GM12878 (cell line): ENCODE measurements around the gene GRK5. TPM values are rescaled to one million over a fixed set of nuclear protein-coding genes. Genes with fewer than 3 reads are reported as not detected.

ENCODE experiments used
- ATAC-seq: fragments of 200-7000 bp; cut with Tn5 transposase; 3 replicates; pipeline ENCODE4 v1.9.1; 2020; ENCODE audit warnings: mild to moderate bottlenecking, moderate library complexity
- BruUV-seq: library from RNA; stranded (reverse); fragments of 400-500 nt; replicated peaks from 2 replicates; lab custom pipeline; 2021; lab: Mats Ljungman, UMichigan
- CTCF ChIA-PET: fragments of 300-600 bp; sonication (Branson Sonifier 250); formaldehyde crosslinking; extraction: SDS; loops from one replicate; lab custom pipeline; 2021; ENCODE audit warnings: inconsistent platforms; lab: Yijun Ruan, JAX
- POLR2A ChIA-PET: fragments of 350-600 bp; formaldehyde crosslinking; extraction: SDS; loops from one replicate; lab custom pipeline; 2021; ENCODE audit warnings: inconsistent platforms; lab: Charles Lee
- RAD21 ChIA-PET: fragments of 300-600 bp; sonication (Branson Sonifier 250); formaldehyde crosslinking; loops from one replicate; lab custom pipeline; 2023; ENCODE audit warnings: antibody characterized with exemption; ENCODE audit not compliant: unreplicated experiment; lab: Charles Lee
- SMC1A ChIA-PET: fragments of 300-600 bp; sonication (Branson Sonifier 250); formaldehyde crosslinking; loops from one replicate; lab custom pipeline; 2023; ENCODE audit not compliant: unreplicated experiment, uncharacterized antibody; lab: Charles Lee
- DNase-seq: peaks from one replicate; pipeline ENCODE4 v3.0.0-alpha.2; 2011; ENCODE audit warnings: low read depth, low spot score
- FAIRE-seq: peaks from 3 replicates; lab custom pipeline; 2011; peaks lifted over from hg19 to GRCh38; lab: Jason Lieb, UNC
- H2AFZ ChIP-seq: 2 replicates; pipeline ENCODE4 v1.6.0; 2011; ENCODE audit warnings: low read depth, low read length, control low read depth; ENCODE audit not compliant: control insufficient read depth
- H3K27ac ChIP-seq: 2 replicates; pipeline ENCODE4 v1.5.1; 2011; ENCODE audit warnings: control low read depth; ENCODE audit not compliant: control insufficient read depth, insufficient read depth
- H3K27me3 ChIP-seq, 2 experiments: replicated peaks in 1 of 2; 2 replicates each; pipeline versions ENCODE4 v1.6.0 to v1.6.1; 2011; ENCODE audit warnings: low read length in 1 of 2; ENCODE audit not compliant: control insufficient read depth in 2 of 2, insufficient read depth in 2 of 2
- H3K36me3 ChIP-seq, 2 experiments: 2 replicates each; pipeline ENCODE4 v1.5.1; 2011; ENCODE audit warnings: low read length in 1 of 2; ENCODE audit not compliant: control insufficient read depth in 2 of 2, insufficient read depth in 2 of 2
- H3K4me1 ChIP-seq: 2 replicates; pipeline ENCODE4 v1.6.1; 2011; ENCODE audit warnings: mild to moderate bottlenecking, low read length, moderate library complexity, mixed read lengths; ENCODE audit not compliant: control insufficient read depth, insufficient read depth
- H3K4me2 ChIP-seq: 2 replicates; pipeline ENCODE4 v1.6.0; 2011; ENCODE audit warnings: control low read depth; ENCODE audit not compliant: control insufficient read depth, insufficient read depth
- H3K4me3 ChIP-seq: fragments of 200-600 bp; sonication (generic); 2 replicates; pipeline ENCODE4 v1.5.1; 2016
- H3K79me2 ChIP-seq: 2 replicates; pipeline ENCODE4 v1.6.0; 2011; ENCODE audit warnings: low read length; ENCODE audit not compliant: control insufficient read depth, insufficient read depth
- H3K9ac ChIP-seq: 2 replicates; pipeline ENCODE4 v1.8.0; 2011; ENCODE audit warnings: low read length, control low read depth, mixed read lengths; ENCODE audit not compliant: control insufficient read depth, insufficient read depth
- H3K9me3 ChIP-seq: replicated peaks from 3 replicates; pipeline ENCODE4 v1.5.1; 2011; ENCODE audit warnings: mild to moderate bottlenecking, low read length; ENCODE audit not compliant: control insufficient read depth, insufficient read depth
- H4K20me1 ChIP-seq: 2 replicates; pipeline ENCODE4 v1.6.0; 2011; ENCODE audit not compliant: control insufficient read depth, insufficient read depth
- BCL11A ChIP-seq: IDR thresholded peaks from 2 replicates; pipeline ENCODE4 v1.6.1; 2011; ENCODE audit warnings: low read depth, low read length
- BRCA1 ChIP-seq: IDR thresholded peaks from 2 replicates; pipeline ENCODE4 v1.6.1; 2011; ENCODE audit warnings: low read depth, low read length, improper control_type of control experiment
- DPF2 ChIP-seq: fragments of 450-650 bp; IDR thresholded peaks from 2 replicates; pipeline ENCODE4 v1.6.1; 2017; ENCODE audit warnings: mild to moderate bottlenecking
- HCFC1 ChIP-seq: fragments of 150-350 bp; IDR thresholded peaks from 2 replicates; pipeline ENCODE4 v1.6.1; 2014; ENCODE audit warnings: low read length
- IRF4 ChIP-seq: IDR thresholded peaks from 2 replicates; pipeline ENCODE4 v1.6.1; 2011; ENCODE audit warnings: low read depth, low read length
- JUND ChIP-seq: IDR thresholded peaks from 2 replicates; pipeline ENCODE4 v1.6.1; 2012; ENCODE audit warnings: low read depth, mild to moderate bottlenecking, low read length, improper control_type of control experiment, moderate library complexity
- NFYA ChIP-seq: IDR thresholded peaks from 2 replicates; pipeline ENCODE4 v1.6.1; 2011; ENCODE audit warnings: low read depth, mild to moderate bottlenecking, low read length, improper control_type of control experiment, borderline replicate concordance
- RBBP5 ChIP-seq: fragments of 200-600 bp; sonication (generic); conservative IDR thresholded peaks from 2 replicates; pipeline ENCODE4 v1.6.1; 2016
- WGBS: methylation state at CpG from one replicate; pipeline ENCODE4 v1.1.6; 2016; ENCODE audit warnings: low lambda C conversion rate; ENCODE audit not compliant: insufficient replicate concordance, insufficient coverage; ENCODE audit errors: missing lambda C conversion rate; 5-methylcytosine and 5-hydroxymethylcytosine counted together
- in situ Hi-C: fragments of 300-500 bp; cut with MboI; formaldehyde crosslinking; loops from 9 replicates; pipeline ENCODE4 v1.14.3; 2018; ENCODE audit warnings: mixed read lengths
- intact Hi-C: fragments of 100-400 bp; cut with micrococcal nuclease; formaldehyde crosslinking; loops from one replicate; pipeline ENCODE4 v1.14.2; 2022; ENCODE audit not compliant: unreplicated experiment
- polyA plus RNA-seq, 11 experiments: library from polyadenylated mRNA; depleted of rRNA in 4 of 11; unstranded in 6 of 11; stranded (reverse) in 5 of 11; fragments of >200 nt; fragmentation: Nextera tagmentation in 4 of 11; fragmentation: Illumina TruSeq in 1 of 11; extraction: Ambion mirVana in 4 of 11; extraction: Trizol in 1 of 11; gene quantifications; 1 replicate in 1 of 11; 2 replicates in 10 of 11; pipeline versions ENCODE4 v1.2.1 to v1.2.3, GENCODE V29; 2011 to 2016; ENCODE audit warnings: inconsistent platforms in 2 of 11, missing spikeins in 2 of 11, low read depth in 1 of 11
- total RNA-seq, 4 experiments: library from RNA; depleted of rRNA in 3 of 4; stranded (reverse); fragments of >200 nt in 3 of 4; fragmentation: Illumina TruSeq in 1 of 4; extraction: Trizol in 1 of 4; gene quantifications; 2 replicates each; pipeline versions ENCODE4 v1.2.1 to v1.2.3, GENCODE V29; 2013 to 2021
- TF ChIP-seq, protein P1 (sequence below): fragments of 450-650 bp; IDR thresholded peaks from 2 replicates; pipeline ENCODE4 v1.6.1; 2018; ENCODE audit warnings: borderline replicate concordance, mild to moderate bottlenecking; ENCODE audit not compliant: partially characterized antibody
- TF ChIP-seq, protein P2 (sequence below): IDR thresholded peaks from 2 replicates; pipeline ENCODE4 v1.6.1; 2012; ENCODE audit warnings: improper control_type of control experiment, low read depth, low read length; ENCODE audit not compliant: insufficient replicate concordance

The GRK5 gene
- total and polyA plus RNA-seq, 10 of the 15 experiments (the other 5 are each of a cell fraction or from before 2014, with no cell fraction given): 0.11 to 22.1 (median 10.0) TPM

DNA sequence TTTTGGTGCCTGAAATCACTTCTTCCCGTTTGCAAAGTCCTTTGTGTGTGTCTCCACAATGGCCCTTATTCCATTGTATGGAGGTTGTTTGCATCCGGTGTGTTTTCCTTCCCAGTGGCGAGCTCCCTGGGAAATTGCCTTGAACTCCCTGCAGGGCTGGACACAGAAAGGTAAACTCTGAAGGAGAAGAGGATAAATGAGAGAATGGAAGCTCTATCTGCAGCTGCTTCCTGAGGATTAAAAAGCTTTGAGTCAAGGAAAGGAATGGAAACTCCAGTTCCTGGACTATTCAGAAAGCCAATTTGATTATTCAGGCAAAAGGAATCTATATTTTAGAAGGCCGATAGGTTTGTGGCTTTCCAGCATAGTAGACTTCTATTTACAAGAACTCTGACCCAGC is 4.4 kb upstream of the GRK5 start:
- Histone ChIP-seq H3K4me1 (peaks cover 5% of the 10 kb centered on the region), H3K79me2 (peaks cover 4% of the 10 kb centered on the region), H3K4me2 (no peak overlapping the region), H4K20me1 (no peaks in the 10 kb centered on the region), H3K36me3 (no peaks in the 10 kb centered on the region), H2AFZ (no peak overlapping the region), H3K9me3 (no peaks in the 10 kb centered on the region), H3K27ac (no peak overlapping the region), H3K27me3 (no peaks in the 10 kb centered on the region), H3K9ac (no peak overlapping the region), H3K4me3 (no peak overlapping the region)
- in situ Hi-C loops (no loop called here), intact Hi-C loops (no loop called here)
- no peak for ATAC-seq
- DNase-seq: no peak
- POLR2A ChIA-PET: no interaction called here
- RAD21 ChIA-PET: interaction anchor here (0.8 to 1.5 kb wide), 4 partner anchors 38 to 291 kb away, joined by 3 to 5 read pairs (median 3); partner anchors contain the start of gene SFXN4
- TF ChIP-seq, protein P1, sequence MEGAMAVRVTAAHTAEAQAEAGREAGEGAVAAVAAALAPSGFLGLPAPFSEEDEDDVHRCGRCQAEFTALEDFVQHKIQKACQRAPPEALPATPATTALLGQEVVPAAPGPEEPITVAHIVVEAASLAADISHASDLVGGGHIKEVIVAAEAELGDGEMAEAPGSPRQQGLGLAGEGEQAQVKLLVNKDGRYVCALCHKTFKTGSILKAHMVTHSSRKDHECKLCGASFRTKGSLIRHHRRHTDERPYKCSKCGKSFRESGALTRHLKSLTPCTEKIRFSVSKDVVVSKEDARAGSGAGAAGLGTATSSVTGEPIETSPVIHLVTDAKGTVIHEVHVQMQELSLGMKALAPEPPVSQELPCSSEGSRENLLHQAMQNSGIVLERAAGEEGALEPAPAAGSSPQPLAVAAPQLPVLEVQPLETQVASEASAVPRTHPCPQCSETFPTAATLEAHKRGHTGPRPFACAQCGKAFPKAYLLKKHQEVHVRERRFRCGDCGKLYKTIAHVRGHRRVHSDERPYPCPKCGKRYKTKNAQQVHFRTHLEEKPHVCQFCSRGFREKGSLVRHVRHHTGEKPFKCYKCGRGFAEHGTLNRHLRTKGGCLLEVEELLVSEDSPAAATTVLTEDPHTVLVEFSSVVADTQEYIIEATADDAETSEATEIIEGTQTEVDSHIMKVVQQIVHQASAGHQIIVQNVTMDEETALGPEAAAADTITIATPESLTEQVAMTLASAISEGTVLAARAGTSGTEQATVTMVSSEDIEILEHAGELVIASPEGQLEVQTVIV: no peak
- TF ChIP-seq IRF4 (no peak), JUND (no peak), DPF2 (no peak), RBBP5 (no peak), HCFC1 (no peak), BCL11A (no peak), NFYA (no peak), BRCA1 (no peak)
- TF ChIP-seq, protein P2, sequence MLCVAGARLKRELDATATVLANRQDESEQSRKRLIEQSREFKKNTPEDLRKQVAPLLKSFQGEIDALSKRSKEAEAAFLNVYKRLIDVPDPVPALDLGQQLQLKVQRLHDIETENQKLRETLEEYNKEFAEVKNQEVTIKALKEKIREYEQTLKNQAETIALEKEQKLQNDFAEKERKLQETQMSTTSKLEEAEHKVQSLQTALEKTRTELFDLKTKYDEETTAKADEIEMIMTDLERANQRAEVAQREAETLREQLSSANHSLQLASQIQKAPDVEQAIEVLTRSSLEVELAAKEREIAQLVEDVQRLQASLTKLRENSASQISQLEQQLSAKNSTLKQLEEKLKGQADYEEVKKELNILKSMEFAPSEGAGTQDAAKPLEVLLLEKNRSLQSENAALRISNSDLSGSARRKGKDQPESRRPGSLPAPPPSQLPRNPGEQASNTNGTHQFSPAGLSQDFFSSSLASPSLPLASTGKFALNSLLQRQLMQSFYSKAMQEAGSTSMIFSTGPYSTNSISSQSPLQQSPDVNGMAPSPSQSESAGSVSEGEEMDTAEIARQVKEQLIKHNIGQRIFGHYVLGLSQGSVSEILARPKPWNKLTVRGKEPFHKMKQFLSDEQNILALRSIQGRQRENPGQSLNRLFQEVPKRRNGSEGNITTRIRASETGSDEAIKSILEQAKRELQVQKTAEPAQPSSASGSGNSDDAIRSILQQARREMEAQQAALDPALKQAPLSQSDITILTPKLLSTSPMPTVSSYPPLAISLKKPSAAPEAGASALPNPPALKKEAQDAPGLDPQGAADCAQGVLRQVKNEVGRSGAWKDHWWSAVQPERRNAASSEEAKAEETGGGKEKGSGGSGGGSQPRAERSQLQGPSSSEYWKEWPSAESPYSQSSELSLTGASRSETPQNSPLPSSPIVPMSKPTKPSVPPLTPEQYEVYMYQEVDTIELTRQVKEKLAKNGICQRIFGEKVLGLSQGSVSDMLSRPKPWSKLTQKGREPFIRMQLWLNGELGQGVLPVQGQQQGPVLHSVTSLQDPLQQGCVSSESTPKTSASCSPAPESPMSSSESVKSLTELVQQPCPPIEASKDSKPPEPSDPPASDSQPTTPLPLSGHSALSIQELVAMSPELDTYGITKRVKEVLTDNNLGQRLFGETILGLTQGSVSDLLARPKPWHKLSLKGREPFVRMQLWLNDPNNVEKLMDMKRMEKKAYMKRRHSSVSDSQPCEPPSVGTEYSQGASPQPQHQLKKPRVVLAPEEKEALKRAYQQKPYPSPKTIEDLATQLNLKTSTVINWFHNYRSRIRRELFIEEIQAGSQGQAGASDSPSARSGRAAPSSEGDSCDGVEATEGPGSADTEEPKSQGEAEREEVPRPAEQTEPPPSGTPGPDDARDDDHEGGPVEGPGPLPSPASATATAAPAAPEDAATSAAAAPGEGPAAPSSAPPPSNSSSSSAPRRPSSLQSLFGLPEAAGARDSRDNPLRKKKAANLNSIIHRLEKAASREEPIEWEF: no peak
- 71% methylated on average over 4 of the region's 4 CpGs for WGBS
- BruUV-seq: no TSS peak
- FAIRE-seq: no peak
- CTCF ChIA-PET: interaction anchor here (0.7 to 7.4 kb wide), 12 partner anchors 8 to 656 kb away, joined by 3 to 89 read pairs (median 3); partner anchors contain the start of gene RGS10
- SMC1A ChIA-PET: interaction anchor here (0.6 to 4.6 kb wide), 8 partner anchors 13 to 287 kb away, joined by 3 to 22 read pairs (median 4); no protein-coding TSS in a partner anchor
